Measurements from ENCODE around the gene SERPINB5.

Gene SERPINB5

GRCh38 chr18:63514888-63515678 is 38.3 kb downstream of the SERPINB5 start:
- no peaks in the 10 kb centered on the region for H4K20me1 ChIP-seq (ENCODE audit: control insufficient read depth, insufficient read depth, low read depth, low read length)
- H3K9me2 ChIP-seq (replicated peaks; ENCODE audit: control insufficient read depth, low read length) = no peaks in the 10 kb centered on the region
- no peaks in the 10 kb centered on the region for H3K4me1 ChIP-seq (ENCODE audit: control insufficient read depth, low read length)
- H3K79me2 ChIP-seq (ENCODE audit: control insufficient read depth, low read length) = no peaks in the 10 kb centered on the region
- no peaks in the 10 kb centered on the region for H3K36me3 ChIP-seq (ENCODE audit: control insufficient read depth, low read length)
- no peak overlapping the region for H3K4me2 ChIP-seq (ENCODE audit: low read length)
- no peak for TF ChIP-seq EZH2phosphoT487 (IDR thresholded peaks at IDR 0.05; ENCODE audit: borderline replicate concordance, low read length)
- TF ChIP-seq, protein P1, sequence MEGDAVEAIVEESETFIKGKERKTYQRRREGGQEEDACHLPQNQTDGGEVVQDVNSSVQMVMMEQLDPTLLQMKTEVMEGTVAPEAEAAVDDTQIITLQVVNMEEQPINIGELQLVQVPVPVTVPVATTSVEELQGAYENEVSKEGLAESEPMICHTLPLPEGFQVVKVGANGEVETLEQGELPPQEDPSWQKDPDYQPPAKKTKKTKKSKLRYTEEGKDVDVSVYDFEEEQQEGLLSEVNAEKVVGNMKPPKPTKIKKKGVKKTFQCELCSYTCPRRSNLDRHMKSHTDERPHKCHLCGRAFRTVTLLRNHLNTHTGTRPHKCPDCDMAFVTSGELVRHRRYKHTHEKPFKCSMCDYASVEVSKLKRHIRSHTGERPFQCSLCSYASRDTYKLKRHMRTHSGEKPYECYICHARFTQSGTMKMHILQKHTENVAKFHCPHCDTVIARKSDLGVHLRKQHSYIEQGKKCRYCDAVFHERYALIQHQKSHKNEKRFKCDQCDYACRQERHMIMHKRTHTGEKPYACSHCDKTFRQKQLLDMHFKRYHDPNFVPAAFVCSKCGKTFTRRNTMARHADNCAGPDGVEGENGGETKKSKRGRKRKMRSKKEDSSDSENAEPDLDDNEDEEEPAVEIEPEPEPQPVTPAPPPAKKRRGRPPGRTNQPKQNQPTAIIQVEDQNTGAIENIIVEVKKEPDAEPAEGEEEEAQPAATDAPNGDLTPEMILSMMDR (IDR thresholded peaks at IDR 0.05; ENCODE audit: low read depth, low read length, poor library complexity, severe bottlenecking) = no peak
- H3K4me3 ChIP-seq (ENCODE audit: low read length) = no peak overlapping the region
- H3F3A ChIP-seq (ENCODE audit: control insufficient read depth, insufficient read depth) = no peaks in the 10 kb centered on the region
- H3K9me3 ChIP-seq (ENCODE audit: control insufficient read depth, insufficient read depth, low read length) = no peaks in the 10 kb centered on the region
- no peak overlapping the region for H3K27ac ChIP-seq (ENCODE audit: low read depth, low read length)
- H3K27me3 ChIP-seq (ENCODE audit: control insufficient read depth, low read length) = peaks cover 10% of the 10 kb centered on the region

- no peaks in the 10 kb centered on the region for H3K4me1 ChIP-seq (ENCODE audit: control insufficient read depth, low read length)
- TF ChIP-seq, protein P1 (IDR thresholded peaks at IDR 0.05; ENCODE audit: low read depth, low read length, poor library complexity, severe bottlenecking) = no peak
- no peak for TF ChIP-seq EZH2phosphoT487 (IDR thresholded peaks at IDR 0.05; ENCODE audit: borderline replicate concordance, low read length)
Measured at GRCh38 chr18:63515801-63516200, 39.0 kb downstream of the SERPINB5 start.

DNA sequence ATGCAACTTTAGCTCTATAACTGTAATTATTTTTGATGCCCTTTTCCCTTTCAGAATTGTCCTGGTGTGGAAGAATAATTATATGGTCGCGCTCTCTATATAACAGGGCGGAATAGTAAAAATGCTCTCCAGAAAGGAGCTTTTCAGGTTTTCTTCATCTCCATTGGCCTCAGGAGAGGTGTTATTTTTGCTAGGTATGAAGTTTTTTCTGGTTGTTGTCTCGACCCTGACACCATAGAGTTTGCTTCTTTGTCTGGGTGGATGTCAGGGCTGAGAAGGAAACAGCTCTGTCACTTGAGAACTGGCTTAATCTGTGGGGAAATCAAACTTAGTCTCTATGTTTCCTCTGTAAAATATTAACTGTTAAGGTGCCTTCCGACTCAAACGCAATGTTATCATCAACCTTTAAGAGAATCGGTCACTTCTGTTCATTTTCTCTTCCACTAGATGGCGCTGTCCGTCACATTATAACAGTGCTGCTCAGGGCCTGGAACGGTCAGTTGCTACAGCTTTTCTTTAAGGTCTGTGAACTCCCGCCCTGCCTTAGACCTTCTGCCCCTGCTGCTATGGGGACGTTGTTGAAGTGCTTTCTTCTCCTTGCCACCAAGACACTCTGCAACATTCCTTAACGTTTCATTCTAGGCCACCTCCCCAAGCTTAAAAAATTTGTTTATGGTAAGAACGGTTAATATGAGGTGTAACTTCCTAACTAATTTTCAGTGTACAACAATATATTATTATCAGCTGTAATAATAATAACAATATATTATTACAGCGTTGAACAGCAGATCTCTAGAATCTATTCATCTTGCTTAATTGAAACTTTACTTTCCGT is 41.6 kb downstream of the SERPINB5 start:
- Histone ChIP-seq H3K4me3 (ENCODE audit: low read length) (no peak overlapping the region), H3K27ac (ENCODE audit: low read depth, low read length) (no peak overlapping the region), H3K4me2 (ENCODE audit: low read length) (no peak overlapping the region), H3K27me3 (ENCODE audit: control insufficient read depth, low read length) (peaks cover 18% of the 10 kb centered on the region), H3K4me1 (ENCODE audit: control insufficient read depth, low read length) (no peaks in the 10 kb centered on the region), H4K20me1 (ENCODE audit: control insufficient read depth, insufficient read depth, low read depth, low read length) (no peaks in the 10 kb centered on the region), H3K9me2 (replicated peaks; ENCODE audit: control insufficient read depth, low read length) (no peaks in the 10 kb centered on the region), H3K36me3 (ENCODE audit: control insufficient read depth, low read length) (no peaks in the 10 kb centered on the region), H3F3A (ENCODE audit: control insufficient read depth, insufficient read depth) (no peaks in the 10 kb centered on the region), H3K9me3 (ENCODE audit: control insufficient read depth, insufficient read depth, low read length) (no peaks in the 10 kb centered on the region), H3K79me2 (ENCODE audit: control insufficient read depth, low read length) (no peaks in the 10 kb centered on the region)
- no peak for TF ChIP-seq EZH2phosphoT487 (IDR thresholded peaks at IDR 0.05; ENCODE audit: borderline replicate concordance, low read length)
- TF ChIP-seq, protein P1 (IDR thresholded peaks at IDR 0.05; ENCODE audit: low read depth, low read length, poor library complexity, severe bottlenecking) = peak; percentile 83

More at GRCh38 chr18:63515801-63516200, 39.0 kb downstream of the SERPINB5 start:
- H3F3A ChIP-seq (ENCODE audit: control insufficient read depth, insufficient read depth) = no peaks in the 10 kb centered on the region
- H3K4me2 ChIP-seq (ENCODE audit: low read length) = no peak overlapping the region
- H3K9me2 ChIP-seq (replicated peaks; ENCODE audit: control insufficient read depth, low read length) = no peaks in the 10 kb centered on the region
- H3K79me2 ChIP-seq (ENCODE audit: control insufficient read depth, low read length) = no peaks in the 10 kb centered on the region
- H4K20me1 ChIP-seq (ENCODE audit: control insufficient read depth, insufficient read depth, low read depth, low read length) = no peaks in the 10 kb centered on the region
- no peak overlapping the region for H3K4me3 ChIP-seq (ENCODE audit: low read length)
- H3K27me3 ChIP-seq (ENCODE audit: control insufficient read depth, low read length) = peaks cover 10% of the 10 kb centered on the region
- no peak overlapping the region for H3K27ac ChIP-seq (ENCODE audit: low read depth, low read length)
- H3K9me3 ChIP-seq (ENCODE audit: control insufficient read depth, insufficient read depth, low read length) = no peaks in the 10 kb centered on the region
- H3K36me3 ChIP-seq (ENCODE audit: control insufficient read depth, low read length) = no peaks in the 10 kb centered on the region

Measured in DOHH2 (cell line).